Heart left ventricle (tissue), 13 donors: ENCODE data around the gene ANHX.

Source experiments
- CTCF ChIP-seq, 12 donors: fragments of 200-600 bp; sonication (generic) in 4 of 12; IDR thresholded peaks; one replicate each; pipeline versions ENCODE4 v1.5.0 to v1.8.0; 2018 to 2022; ENCODE audit warnings: antibody characterized with exemption in 12 of 12, mild to moderate bottlenecking in 5 of 12
- POLR2A ChIP-seq, 2 donors: fragments of 450-650 bp; IDR thresholded peaks; one replicate each; pipeline ENCODE4 v1.6.1; 2017; ENCODE audit warnings: antibody characterized with exemption in 2 of 2, mild to moderate bottlenecking in 2 of 2, moderate library complexity in 2 of 2
- donor health status: ischemic (EF 13 %, LVEDD 7.1; RV severe dilation, severe dysfunction).
- donor health status: DM: no; HTN: yes; CAD: no.
- donor health status: DM: no; HTN: no; CAD: no.
- donor health status: ischemic (EF 25% LVEDD 6.9; RV normal size, moderate dysfunction).
- donor health status: ischemic (EF 25% LVEDD 5.7; RV mildly dilated, moderate dysfunction).
- donor health status: ischemic (EF 35%, LVEDD 5.7; RV mildly dilated, moderate dysfunction).
- donor health status: nonischemic (EF 11% LVEDD 7.7; RV severe dilation, severe dysfunction).
- donor health status: DM: yes; HTN: yes; CAD: no.
- donor health status: PGD.
- donor health status: ischemic (EF 29% LVEDD 5.4; RV normal size, mild dysfunction).
- donor health status: nonischemic (EF 23%, LVEDD 6.1; RV moderate dilation, normal function).

DNA sequence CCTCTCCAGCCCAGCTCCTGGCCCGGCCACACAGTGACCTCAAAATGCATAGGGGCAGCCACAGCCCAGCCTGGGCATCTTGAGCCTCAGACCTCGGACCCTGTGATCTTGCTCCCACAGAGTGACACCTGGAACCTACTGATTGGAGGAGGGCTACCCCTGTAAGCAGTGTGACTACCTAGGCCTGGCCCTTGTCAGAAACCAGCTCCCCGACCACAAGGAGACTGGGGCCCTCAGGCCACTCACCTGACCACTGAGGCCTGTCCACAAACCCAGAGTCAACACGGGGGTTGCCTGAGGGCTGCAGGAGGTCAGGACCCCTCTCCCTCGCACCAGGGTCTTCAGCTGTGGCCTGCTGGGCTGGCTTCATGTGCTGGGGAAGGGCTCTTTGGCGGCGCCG is 9.0 kb downstream of the ANHX start:
- TF ChIP-seq CTCF (IDR thresholded peaks at IDR 0.05): no peak
- TF ChIP-seq POLR2A (IDR thresholded peaks at IDR 0.05): no peak
